ENCODE measurements around the gene DERA.
"Not testable (repeated sequence)": the region's sequence is repeated elsewhere in the genome, so short reads cannot be mapped to it uniquely, and the experiment has no call there.

The DERA gene

DNA sequence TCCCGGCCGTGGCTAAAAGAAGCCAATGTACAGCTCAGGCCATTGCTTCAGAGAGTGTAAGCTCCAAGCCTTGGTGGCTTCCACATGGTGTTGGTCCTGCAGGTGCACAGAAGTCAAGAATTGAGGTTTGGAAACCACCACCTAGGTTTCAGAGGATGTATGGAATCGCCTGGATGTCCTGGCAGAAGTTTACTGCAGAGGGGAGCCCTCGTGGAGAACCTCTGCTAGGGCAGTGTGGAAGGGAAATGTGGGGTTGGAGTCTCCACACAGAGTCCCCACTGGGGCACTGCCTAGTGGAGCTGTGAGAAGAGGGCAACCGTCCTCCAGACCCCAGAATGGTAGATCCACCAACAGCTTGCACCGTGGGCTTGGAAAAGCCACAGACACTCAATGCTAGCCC is 103.3 kb downstream of the DERA start:
- peak; percentile 7 for DNase-seq

DNA sequence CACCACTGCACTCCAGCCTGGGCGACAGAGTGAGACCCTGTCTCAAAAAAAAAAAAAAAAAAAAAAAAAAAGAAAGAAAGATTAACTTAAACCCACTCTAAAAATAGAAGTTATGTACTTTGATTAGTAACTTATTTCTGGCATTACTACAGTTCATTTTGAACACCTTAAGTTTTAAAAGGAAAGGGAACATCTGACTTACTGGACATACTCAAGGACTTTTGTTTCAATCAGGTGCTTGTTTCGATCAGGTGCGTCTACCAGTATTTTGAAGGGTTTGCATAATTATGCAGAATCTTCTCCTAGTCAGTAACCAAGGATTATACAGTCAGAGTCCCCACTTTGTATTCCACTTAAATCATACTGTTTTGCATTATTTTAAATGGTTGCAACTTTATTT is 105.6 kb downstream of the DERA start:
- DNase-seq: no peak

DNA sequence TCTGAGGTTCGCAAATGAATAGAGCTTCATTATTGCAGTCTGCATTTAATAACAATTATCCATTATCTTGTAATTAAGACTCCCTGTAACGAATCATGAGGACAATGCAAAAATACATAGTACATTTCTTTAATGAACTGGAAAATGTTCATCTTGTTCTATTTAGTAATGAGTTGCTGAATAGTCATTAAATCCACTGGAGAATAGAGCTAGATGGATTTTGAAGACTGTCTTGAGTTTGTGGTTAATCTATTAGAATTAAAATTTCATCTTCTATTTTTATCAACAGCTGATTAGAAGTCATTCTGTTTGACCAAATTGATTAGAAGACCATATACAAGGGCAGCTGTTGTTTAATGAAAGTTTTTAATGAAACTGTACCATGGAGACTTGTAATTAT is 107.2 kb downstream of the DERA start:
- no peak for DNase-seq

GRCh38 chr12:16019136-16019535 is 108.0 kb downstream of the DERA start:
- no peak for DNase-seq

DNA sequence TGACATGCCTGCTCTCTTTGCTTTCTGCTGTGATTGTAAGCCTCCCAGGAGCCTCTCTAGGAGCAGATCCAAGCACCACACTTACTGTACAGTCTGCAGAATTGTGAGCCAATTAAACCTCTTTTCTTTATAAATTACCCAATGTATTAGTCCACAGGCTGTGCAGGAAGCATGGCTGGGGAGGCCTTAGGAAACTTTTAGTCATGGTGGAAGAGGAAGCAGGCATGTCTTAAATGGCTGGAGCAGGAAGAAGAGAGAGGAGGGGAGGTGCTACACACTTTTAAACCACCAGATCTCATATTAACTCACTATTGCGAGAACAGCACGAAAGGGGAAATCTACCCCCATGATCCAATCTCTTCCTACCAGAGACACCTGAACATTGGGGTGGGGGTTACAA is 108.9 kb downstream of the DERA start:
- no peak for DNase-seq

DNA sequence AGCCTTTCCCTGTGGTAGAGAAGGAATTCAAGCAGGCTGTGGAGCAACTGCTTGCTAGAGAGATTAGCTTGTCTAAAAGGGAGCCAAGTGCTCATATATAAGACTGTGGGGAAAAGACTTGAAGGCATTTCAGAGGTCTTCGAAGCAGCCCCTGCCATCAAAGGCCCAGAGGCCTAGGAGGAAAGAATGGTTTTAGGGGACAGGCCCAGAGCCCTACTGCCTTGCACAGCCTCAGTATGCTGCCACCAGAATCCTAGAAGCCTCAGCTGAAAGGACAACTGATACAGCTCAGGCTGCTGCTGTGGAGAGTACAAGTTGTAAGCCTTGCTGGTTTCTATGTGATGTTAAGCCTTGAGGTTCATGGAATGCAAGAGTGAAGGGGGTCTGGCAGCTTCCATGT is 109.9 kb downstream of the DERA start:
- DNase-seq: no peak

DNA sequence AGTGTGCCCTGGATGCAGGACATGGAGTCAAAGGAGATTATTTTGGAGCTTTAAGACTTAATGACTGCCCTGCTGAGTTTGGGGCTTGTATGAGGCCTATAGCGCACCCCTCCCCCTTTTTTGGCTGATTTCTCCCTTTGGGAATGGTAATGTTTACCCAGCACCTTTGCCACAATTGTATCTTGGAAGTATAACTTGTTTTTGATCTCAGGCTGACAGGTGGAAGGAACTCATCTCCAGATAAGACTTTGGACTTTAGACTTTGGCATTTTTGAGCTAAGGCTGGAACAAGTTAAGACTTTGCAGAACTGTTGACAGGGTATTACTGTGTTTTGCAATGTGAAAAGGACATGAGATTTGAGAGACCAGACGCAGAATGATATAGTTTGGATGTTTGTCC is 110.5 kb downstream of the DERA start:
- no peak for DNase-seq

- DNase-seq: no peak
These were observed 115.9 kb downstream of the DERA start for GRCh38 chr12:16027002-16027401.

- peak; percentile 42 for DNase-seq
These were observed 119.6 kb downstream of the DERA start for GRCh38 chr12:16030744-16031143.

DNA sequence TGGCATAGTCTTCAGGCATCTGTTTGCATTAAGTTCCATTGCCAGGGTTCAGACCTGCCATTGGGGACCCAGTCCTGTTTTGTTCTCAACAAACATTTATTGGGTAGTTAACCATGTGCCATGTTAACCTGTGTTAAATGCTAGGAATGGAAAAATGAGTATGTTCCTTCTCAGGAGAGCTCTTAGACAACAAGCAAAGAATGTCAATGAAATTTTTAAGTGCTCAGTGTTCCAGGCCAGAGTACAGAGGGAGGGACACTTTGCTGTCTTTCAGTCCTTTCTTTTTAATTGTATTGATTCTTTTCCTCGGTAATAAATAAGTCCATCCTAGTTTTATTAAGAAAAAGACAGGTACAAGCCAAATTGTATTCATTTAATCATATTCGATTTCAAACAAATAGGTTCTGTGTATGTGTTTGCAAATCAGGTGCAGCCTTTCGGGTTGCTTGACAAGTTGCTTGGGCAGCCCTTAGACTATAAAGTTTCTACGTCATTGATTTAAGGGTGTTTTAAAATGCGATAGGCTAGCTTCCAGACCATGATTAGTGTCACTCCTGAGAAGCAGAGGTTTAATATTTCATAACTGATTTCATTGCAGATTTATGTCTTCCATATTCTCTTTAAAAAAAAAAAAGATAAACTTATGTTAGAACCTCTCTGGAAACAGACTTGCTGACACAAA is 123.1 kb downstream of the DERA start:
- no peak for DNase-seq

DNA sequence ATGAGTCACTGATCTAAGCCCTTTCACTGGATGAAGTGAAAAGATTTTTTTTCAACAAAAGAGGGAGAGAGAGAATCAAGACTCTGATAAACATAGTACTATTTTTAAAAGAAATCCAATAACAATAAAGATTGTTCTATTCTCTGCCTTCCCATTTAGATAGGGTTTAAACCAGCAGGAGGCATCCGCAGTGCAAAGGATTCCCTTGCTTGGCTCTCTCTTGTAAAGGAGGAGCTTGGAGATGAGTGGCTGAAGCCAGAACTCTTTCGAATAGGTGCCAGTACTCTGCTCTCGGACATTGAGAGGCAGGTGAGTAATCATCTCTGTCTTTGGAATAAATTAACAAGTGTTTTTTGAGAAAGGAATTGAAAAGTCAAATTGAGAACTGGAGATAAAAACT is 124.9 kb downstream of the DERA start:
- DNase-seq: no peak

DNA sequence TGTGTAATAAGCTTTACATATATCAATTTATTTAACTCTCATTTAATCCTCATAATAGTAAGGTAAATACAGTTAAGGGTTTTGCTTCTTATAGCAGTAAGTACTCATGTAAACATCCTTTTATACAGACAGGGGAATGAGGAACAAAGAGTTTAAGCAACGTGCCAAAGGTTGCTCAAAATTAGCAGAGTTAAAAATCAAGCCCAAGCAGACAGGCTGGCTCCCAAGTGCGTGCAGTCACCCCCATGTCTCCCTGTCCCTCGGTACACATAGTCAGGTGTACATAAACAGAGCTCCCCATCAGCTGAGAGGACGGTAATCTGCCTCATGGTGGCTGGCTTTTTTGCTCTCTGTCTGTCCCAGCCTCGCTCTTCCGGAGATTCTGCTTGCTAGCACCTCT is 126.4 kb downstream of the DERA start:
- DNase-seq: peak; percentile 47

GRCh38 chr12:16043480-16043879 is 132.3 kb downstream of the DERA start:
- DNase-seq: no peak

GRCh38 chr12:16046266-16046665 is 135.1 kb downstream of the DERA start:
- DNase-seq: no peak

DNA sequence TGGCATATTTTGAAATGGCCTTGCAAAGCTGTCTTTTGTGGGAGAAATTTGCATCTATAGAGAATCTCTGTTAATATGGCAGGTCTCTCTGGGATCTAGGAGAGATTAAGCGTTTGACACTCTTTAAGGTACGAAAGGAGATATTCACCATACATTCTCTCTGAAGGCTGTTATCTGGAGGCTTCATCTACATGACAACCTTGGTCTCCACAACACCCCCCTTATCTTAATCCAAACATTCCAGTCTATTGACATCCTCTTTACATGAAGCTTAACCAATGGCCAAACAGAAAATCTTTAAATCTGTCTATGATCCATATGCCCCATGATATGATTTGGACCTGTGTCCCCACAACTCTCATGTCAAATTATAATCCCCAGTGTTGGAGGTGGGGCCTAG is 137.4 kb downstream of the DERA start:
- DNase-seq: no peak

- DNase-seq: no peak
These were observed 145.8 kb downstream of the DERA start for GRCh38 chr12:16056910-16057309.

DNA sequence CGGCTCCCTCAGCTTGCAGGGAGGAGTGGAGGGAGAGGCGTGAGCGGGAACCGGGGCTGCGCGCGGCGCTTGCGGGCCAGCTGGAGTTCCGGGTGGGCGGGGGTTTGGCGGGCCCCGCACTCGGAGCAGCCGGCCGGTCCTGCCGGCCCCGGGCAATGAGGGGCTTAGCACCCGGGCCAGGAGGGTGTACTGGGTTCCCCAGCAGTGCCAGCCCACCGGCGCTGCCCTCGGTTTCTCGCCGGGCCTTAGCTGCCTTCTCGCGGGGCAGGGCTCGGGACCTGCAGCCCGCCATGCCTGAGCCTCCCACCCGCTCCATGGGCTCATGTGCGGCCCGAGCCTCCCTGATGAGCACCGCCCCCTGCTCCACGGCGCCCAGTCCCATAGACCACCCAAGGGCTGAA is 146.2 kb downstream of the DERA start:
- not testable (repeated sequence) for DNase-seq

GRCh38 chr12:16062611-16063010 is 151.5 kb downstream of the DERA start:
- DNase-seq: no peak

- DNase-seq: peak; percentile 10
These were observed 152.6 kb downstream of the DERA start for GRCh38 chr12:16063726-16064125.

DNA sequence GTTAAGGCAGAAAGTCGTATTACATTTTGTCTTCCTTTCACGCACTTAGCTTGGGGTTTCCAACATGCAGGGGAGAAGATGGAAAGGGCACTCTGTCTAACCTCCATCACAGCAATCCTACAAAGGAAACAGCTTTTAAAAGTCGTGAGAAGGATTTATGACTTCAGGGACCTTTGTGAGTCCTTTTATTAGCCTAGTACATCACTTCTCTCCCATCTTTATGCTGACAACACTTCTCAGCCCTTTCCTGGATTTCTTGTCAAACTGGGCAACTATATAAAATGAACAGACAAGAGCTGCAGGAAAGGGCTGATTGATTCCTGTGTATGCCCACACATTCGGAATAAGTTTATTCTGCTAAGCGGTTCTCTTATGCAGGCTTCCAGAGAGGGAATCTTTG is 159.0 kb downstream of the DERA start:
- DNase-seq: no peak

DNA sequence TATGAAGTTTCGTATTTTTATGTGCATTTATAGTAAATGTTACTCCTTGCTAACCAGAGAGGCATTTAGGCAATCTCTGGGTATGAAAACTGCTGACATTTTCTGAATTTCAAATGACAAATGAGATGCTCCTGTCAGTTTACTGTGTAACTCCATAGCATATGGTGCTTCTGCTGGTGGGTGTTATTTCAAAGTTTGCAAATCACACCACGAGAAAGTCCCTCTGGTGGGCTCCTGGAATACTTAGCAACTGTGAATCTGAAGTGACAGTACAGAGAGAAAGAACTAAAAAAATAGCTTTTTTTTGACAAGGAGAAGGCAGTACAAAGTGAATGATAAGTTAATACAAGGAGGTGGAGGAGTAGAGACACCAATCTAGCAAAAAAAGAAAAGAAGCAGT is 161.5 kb downstream of the DERA start:
- DNase-seq: peak; percentile 22

DNA sequence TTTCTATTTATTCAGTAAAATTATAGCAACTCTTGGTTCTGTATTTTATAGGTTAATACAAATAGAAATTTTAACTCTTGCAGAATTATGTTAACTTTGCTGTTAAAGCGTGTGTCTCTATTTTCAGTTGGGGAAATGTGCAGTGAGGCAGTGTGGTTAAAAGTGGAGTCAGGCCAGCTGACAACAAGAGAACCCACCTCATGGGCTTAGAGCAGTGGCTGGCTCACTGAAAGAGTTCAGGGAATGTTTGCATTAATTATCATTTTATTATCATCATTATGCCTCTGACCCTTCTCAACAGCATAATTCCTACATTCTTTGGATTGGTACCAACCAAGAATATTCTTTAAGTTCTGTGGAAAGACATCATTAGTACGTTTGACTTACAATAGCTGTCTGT is 163.8 kb downstream of the DERA start:
- DNase-seq: no peak

- DNase-seq: no peak
These were observed 164.8 kb downstream of the DERA start for GRCh38 chr12:16075887-16076286.

- peak; percentile 81 for DNase-seq
These were observed 165.4 kb downstream of the DERA start for GRCh38 chr12:16076557-16076956.

- DNase-seq: no peak
These were observed 165.9 kb downstream of the DERA start for GRCh38 chr12:16076970-16077522.

Data from NCI-H69 (cell line).